Neural cell (in vitro differentiated cells): ENCODE results near the gene DSCAML1. TPM values are rescaled to one million over a fixed set of nuclear protein-coding genes. Genes with fewer than 3 reads are reported as not detected.

ENCODE experiments used
- H2AFZ ChIP-seq: fragments of 200-600, 300-800 bp; sonication (generic), shearing (Covaris generic); 2 replicates; pipeline ENCODE4 v1.6.0; 2014; ENCODE audit warnings: low read depth, mild to moderate bottlenecking, antibody characterized with exemption, low read length, moderate library complexity
- H3F3A ChIP-seq: fragments of 200-600 bp; shearing (Covaris generic); 2 replicates; pipeline ENCODE4 v1.6.1; 2016; ENCODE audit warnings: mild to moderate bottlenecking, moderate library complexity, mixed read lengths, antibody characterized with exemption, low read length; ENCODE audit not compliant: insufficient read depth, poor library complexity, severe bottlenecking
- H3K27ac ChIP-seq: fragments of 200-600, 300-800 bp; sonication (generic), shearing (Covaris generic); 2 replicates; pipeline ENCODE4 v1.5.1; 2014; ENCODE audit warnings: mild to moderate bottlenecking, low read length, moderate library complexity
- H3K27me3 ChIP-seq: fragments of 300-800, 200-600 bp; sonication (generic), shearing (Covaris generic); 2 replicates; pipeline ENCODE4 v1.6.0; 2014; ENCODE audit warnings: mild to moderate bottlenecking, low read depth, low read length, moderate library complexity; ENCODE audit not compliant: insufficient read depth
- H3K36me3 ChIP-seq: fragments of 300-800, 200-600 bp; sonication (generic), shearing (Covaris generic); 2 replicates; pipeline ENCODE4 v1.5.1; 2014; ENCODE audit warnings: mild to moderate bottlenecking, antibody characterized with exemption, low read length, moderate library complexity; ENCODE audit not compliant: insufficient read depth
- H3K4me2 ChIP-seq: fragments of 300-800, 200-600 bp; sonication (generic), shearing (Covaris generic); 2 replicates; pipeline ENCODE4 v1.6.0; 2014; ENCODE audit warnings: mild to moderate bottlenecking, low read length
- H3K4me3 ChIP-seq: fragments of 300-800, 200-600 bp; sonication (generic), shearing (Covaris generic); 2 replicates; pipeline ENCODE4 v1.5.1; 2014; ENCODE audit warnings: mild to moderate bottlenecking, low read length, moderate library complexity
- H3K79me2 ChIP-seq: fragments of 200-600 bp; shearing (Covaris generic); replicated peaks from 2 replicates; pipeline ENCODE4 v1.6.0; 2014; ENCODE audit warnings: mild to moderate bottlenecking, low read length, moderate library complexity; ENCODE audit not compliant: insufficient read depth
- H3K9ac ChIP-seq: fragments of 300-800, 200-600 bp; sonication (generic), shearing (Covaris generic); 2 replicates; pipeline ENCODE4 v1.6.1; 2016; ENCODE audit warnings: mild to moderate bottlenecking, low read length, mixed read lengths
- H3K9me2 ChIP-seq: fragments of 200-600 bp; shearing (Covaris generic); 2 replicates; pipeline ENCODE4 v1.6.1; 2016; ENCODE audit warnings: mild to moderate bottlenecking, low read length, mixed read lengths; ENCODE audit not compliant: insufficient read depth
- H3K9me3 ChIP-seq: fragments of 200-600, 300-800 bp; sonication (generic), shearing (Covaris generic); 2 replicates; pipeline ENCODE4 v1.6.1; 2016; ENCODE audit warnings: mild to moderate bottlenecking, mixed run types, low read length, moderate library complexity, mixed read lengths
- H4K20me1 ChIP-seq: fragments of 200-600 bp; shearing (Covaris generic); 2 replicates; pipeline ENCODE4 v1.6.1; 2016; ENCODE audit warnings: mild to moderate bottlenecking, mixed run types; ENCODE audit not compliant: insufficient read depth
- EP300 ChIP-seq: fragments of 450-650 bp; conservative IDR thresholded peaks from 2 replicates; pipeline ENCODE4 v1.6.1; 2014; ENCODE audit warnings: antibody characterized with exemption, mild to moderate bottlenecking, moderate library complexity; ENCODE audit not compliant: poor library complexity, severe bottlenecking
- EZH2 ChIP-seq: fragments of 200-600, 300-800 bp; shearing (Covaris generic), sonication (generic); IDR thresholded peaks from 2 replicates; pipeline ENCODE4 v1.6.1; 2014; ENCODE audit warnings: antibody characterized with exemption, low read length, borderline replicate concordance, mild to moderate bottlenecking; ENCODE audit not compliant: insufficient read depth, poor library complexity, severe bottlenecking
- MXI1 ChIP-seq: fragments of 450-650 bp; conservative IDR thresholded peaks from 2 replicates; pipeline ENCODE4 v1.6.1; 2014; ENCODE audit warnings: antibody characterized with exemption, mild to moderate bottlenecking; ENCODE audit not compliant: poor library complexity, severe bottlenecking
- POLR2AphosphoS5 ChIP-seq: IDR thresholded peaks from 2 replicates; pipeline ENCODE4 v1.6.1; 2012
- RAD21 ChIP-seq: fragments of 450-650 bp; conservative IDR thresholded peaks from 2 replicates; pipeline ENCODE4 v1.6.1; 2014; ENCODE audit warnings: antibody characterized with exemption, mild to moderate bottlenecking, moderate library complexity
- REST ChIP-seq: IDR thresholded peaks from 2 replicates; pipeline ENCODE4 v1.6.1; 2012; ENCODE audit warnings: borderline replicate concordance
- SMC3 ChIP-seq: fragments of 450-650 bp; conservative IDR thresholded peaks from 2 replicates; pipeline ENCODE4 v1.6.1; 2014; ENCODE audit warnings: antibody characterized with exemption, mild to moderate bottlenecking, moderate library complexity; ENCODE audit not compliant: poor library complexity
- TAF1 ChIP-seq: IDR thresholded peaks from 2 replicates; pipeline ENCODE4 v1.6.1; 2012; ENCODE audit warnings: low read depth
- polyA plus RNA-seq: library from polyadenylated mRNA; depleted of rRNA; stranded (reverse); fragments of >200 nt; gene quantifications from 2 replicates; pipeline ENCODE4 v1.2.3, GENCODE V29; 2014
- TF ChIP-seq, protein P1 (sequence below): fragments of 450-650 bp; IDR thresholded peaks from 2 replicates; pipeline ENCODE4 v1.5.1; 2014; ENCODE audit warnings: antibody characterized with exemption, mild to moderate bottlenecking, moderate library complexity; ENCODE audit not compliant: poor library complexity, severe bottlenecking

The DSCAML1 gene
- polyA plus RNA-seq, 1 donor from 2014 or later = 1.3 TPM

- no peaks in the 10 kb centered on the region for H3K79me2 ChIP-seq
- no peaks in the 10 kb centered on the region for H3F3A ChIP-seq
- peak overlapping the region; percentile 25 for H3K4me2 ChIP-seq
- H3K9ac ChIP-seq = peak overlapping the region; percentile 36
- no peaks in the 10 kb centered on the region for H3K27me3 ChIP-seq
- H3K36me3 ChIP-seq = no peaks in the 10 kb centered on the region
- peak overlapping the region; percentile 43 for H3K4me3 ChIP-seq
- TF ChIP-seq RAD21 (peak; percentile 92), TAF1 (no peak), POLR2AphosphoS5 (no peak), SMC3 (peak; percentile 95), REST (no peak), EP300 (no peak), MXI1 (no peak), EZH2 (no peak)
- TF ChIP-seq, protein P1, sequence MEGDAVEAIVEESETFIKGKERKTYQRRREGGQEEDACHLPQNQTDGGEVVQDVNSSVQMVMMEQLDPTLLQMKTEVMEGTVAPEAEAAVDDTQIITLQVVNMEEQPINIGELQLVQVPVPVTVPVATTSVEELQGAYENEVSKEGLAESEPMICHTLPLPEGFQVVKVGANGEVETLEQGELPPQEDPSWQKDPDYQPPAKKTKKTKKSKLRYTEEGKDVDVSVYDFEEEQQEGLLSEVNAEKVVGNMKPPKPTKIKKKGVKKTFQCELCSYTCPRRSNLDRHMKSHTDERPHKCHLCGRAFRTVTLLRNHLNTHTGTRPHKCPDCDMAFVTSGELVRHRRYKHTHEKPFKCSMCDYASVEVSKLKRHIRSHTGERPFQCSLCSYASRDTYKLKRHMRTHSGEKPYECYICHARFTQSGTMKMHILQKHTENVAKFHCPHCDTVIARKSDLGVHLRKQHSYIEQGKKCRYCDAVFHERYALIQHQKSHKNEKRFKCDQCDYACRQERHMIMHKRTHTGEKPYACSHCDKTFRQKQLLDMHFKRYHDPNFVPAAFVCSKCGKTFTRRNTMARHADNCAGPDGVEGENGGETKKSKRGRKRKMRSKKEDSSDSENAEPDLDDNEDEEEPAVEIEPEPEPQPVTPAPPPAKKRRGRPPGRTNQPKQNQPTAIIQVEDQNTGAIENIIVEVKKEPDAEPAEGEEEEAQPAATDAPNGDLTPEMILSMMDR = peak; percentile 82
- H3K27ac ChIP-seq = peak overlapping the region; percentile 60
- no peak overlapping the region for H2AFZ ChIP-seq
- no peaks in the 10 kb centered on the region for H3K9me2 ChIP-seq
- H3K9me3 ChIP-seq = no peaks in the 10 kb centered on the region
- no peaks in the 10 kb centered on the region for H4K20me1 ChIP-seq
Observed at GRCh38 chr11:117443266-117444186, 353.5 kb downstream of the DSCAML1 start.

DNA sequence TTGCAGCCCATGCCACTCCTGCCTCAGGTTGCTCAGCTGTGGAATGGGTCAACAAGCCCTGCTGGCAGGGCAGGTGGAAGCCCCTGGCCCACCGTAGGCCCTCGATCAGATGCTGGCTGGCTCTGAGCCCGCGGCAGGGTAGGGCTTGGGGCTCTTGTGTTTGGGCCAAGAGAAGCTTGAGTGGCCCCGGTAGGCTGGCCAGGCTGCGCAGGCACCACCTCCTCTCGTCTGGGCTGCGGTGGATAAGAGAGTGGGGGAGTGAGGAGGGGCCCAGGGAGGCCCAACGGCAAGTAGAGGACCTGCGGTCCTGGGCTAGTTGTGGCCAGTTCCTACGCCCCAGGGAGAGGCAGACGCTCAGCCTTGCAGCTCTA, 354.2 kb downstream of the DSCAML1 start:
- H2AFZ ChIP-seq = no peak overlapping the region
- no peak for TF ChIP-seq EZH2
- TF ChIP-seq POLR2AphosphoS5 = no peak
- TF ChIP-seq, protein P1 = no peak
- TF ChIP-seq SMC3 = no peak
- TF ChIP-seq EP300 = no peak
- no peak for TF ChIP-seq RAD21
- TF ChIP-seq TAF1 = no peak
- TF ChIP-seq REST = no peak
- no peak for TF ChIP-seq MXI1
- H3K79me2 ChIP-seq = no peaks in the 10 kb centered on the region
- no peak overlapping the region for H3K27ac ChIP-seq
- H3K36me3 ChIP-seq = no peaks in the 10 kb centered on the region
- no peak overlapping the region for H3K4me2 ChIP-seq
- H3K27me3 ChIP-seq = no peaks in the 10 kb centered on the region
- no peak overlapping the region for H3K9ac ChIP-seq
- no peaks in the 10 kb centered on the region for H3K9me3 ChIP-seq
- no peaks in the 10 kb centered on the region for H3F3A ChIP-seq
- no peaks in the 10 kb centered on the region for H3K9me2 ChIP-seq
- no peaks in the 10 kb centered on the region for H4K20me1 ChIP-seq
- no peak overlapping the region for H3K4me3 ChIP-seq
